ENCODE results near the gene LSM5. TPM values are rescaled to one million over a fixed set of nuclear protein-coding genes. Genes with fewer than 3 reads are reported as not detected.

Gene LSM5
- total RNA-seq, 1 experiment from 2014 or later, result 100.0 TPM

DNA sequence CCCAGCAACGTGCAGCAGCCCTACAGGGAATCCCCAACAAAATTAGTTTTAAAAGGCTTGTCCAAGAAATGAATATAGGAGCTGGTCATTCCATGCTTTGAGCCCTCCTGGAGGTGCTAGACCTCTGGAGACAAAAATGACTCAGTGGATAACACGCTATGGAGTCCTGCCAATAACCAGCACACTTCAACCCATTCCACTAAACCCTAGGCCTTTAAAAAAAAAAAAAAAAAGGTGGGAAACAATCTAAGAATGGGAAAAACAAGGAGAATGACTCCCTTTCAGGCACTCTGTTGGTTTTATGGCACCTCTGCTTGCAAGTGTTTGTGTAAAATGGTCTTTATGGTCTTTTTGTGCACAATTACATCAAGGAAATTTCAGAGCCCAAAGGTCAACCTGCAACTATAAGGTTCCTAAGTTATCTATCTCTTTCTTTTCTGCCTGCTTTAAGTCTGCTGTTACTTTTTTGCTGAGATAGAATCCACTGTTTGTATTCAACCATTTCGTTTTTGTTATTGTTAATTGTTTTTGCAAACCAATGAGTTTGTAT, 26.4 kb upstream of the LSM5 start:
- no peak overlapping the region for H3K4me3 ChIP-seq (ENCODE audit: low read depth, low read length)
- ChIA-PET POLR2A (no interaction called here), CTCF (no interaction called here)
- H3K36me3 ChIP-seq (ENCODE audit: control insufficient read depth, insufficient read depth, low read length), result no peaks in the 10 kb centered on the region
- no peaks in the 10 kb centered on the region; the same call in 1 of the 2 replicates for H3K4me1 ChIP-seq
- TF ChIP-seq, protein P1, sequence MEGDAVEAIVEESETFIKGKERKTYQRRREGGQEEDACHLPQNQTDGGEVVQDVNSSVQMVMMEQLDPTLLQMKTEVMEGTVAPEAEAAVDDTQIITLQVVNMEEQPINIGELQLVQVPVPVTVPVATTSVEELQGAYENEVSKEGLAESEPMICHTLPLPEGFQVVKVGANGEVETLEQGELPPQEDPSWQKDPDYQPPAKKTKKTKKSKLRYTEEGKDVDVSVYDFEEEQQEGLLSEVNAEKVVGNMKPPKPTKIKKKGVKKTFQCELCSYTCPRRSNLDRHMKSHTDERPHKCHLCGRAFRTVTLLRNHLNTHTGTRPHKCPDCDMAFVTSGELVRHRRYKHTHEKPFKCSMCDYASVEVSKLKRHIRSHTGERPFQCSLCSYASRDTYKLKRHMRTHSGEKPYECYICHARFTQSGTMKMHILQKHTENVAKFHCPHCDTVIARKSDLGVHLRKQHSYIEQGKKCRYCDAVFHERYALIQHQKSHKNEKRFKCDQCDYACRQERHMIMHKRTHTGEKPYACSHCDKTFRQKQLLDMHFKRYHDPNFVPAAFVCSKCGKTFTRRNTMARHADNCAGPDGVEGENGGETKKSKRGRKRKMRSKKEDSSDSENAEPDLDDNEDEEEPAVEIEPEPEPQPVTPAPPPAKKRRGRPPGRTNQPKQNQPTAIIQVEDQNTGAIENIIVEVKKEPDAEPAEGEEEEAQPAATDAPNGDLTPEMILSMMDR (IDR thresholded peaks at IDR 0.05; ENCODE audit: insufficient read depth in 1 of 2, low read depth in 1 of 2, low read length in 1 of 2, severe bottlenecking in 1 of 2, unreplicated experiment in 1 of 2), result no peak
- no TSS peak for BruUV-seq (replicated peaks)
- H3K27ac Mint-ChIP-seq (ENCODE audit: unreplicated experiment), result no peak overlapping the region
- H3K9me3 ChIP-seq, result peaks cover 25% of the 10 kb centered on the region
- H3K27me3 Mint-ChIP-seq (ENCODE audit: insufficient read depth, unreplicated experiment), result no peaks in the 10 kb centered on the region
- H3K27me3 ChIP-seq (replicated peaks; ENCODE audit: control insufficient read depth, insufficient read depth, low read length), result no peaks in the 10 kb centered on the region
- peaks cover 74% of the 10 kb centered on the region for H3K9me3 Mint-ChIP-seq (ENCODE audit: unreplicated experiment)
- intact Hi-C loops (cut with micrococcal nuclease; ENCODE audit: unreplicated experiment), result no loop called here
- no peaks in the 10 kb centered on the region for H3K4me1 Mint-ChIP-seq (ENCODE audit: low read depth, unreplicated experiment)
- DNase-seq, result no peak
- H3K36me3 Mint-ChIP-seq (ENCODE audit: insufficient read depth, unreplicated experiment), result peaks cover 61% of the 10 kb centered on the region
- no peak overlapping the region for H3K4me3 Mint-ChIP-seq (ENCODE audit: unreplicated experiment)

DNA sequence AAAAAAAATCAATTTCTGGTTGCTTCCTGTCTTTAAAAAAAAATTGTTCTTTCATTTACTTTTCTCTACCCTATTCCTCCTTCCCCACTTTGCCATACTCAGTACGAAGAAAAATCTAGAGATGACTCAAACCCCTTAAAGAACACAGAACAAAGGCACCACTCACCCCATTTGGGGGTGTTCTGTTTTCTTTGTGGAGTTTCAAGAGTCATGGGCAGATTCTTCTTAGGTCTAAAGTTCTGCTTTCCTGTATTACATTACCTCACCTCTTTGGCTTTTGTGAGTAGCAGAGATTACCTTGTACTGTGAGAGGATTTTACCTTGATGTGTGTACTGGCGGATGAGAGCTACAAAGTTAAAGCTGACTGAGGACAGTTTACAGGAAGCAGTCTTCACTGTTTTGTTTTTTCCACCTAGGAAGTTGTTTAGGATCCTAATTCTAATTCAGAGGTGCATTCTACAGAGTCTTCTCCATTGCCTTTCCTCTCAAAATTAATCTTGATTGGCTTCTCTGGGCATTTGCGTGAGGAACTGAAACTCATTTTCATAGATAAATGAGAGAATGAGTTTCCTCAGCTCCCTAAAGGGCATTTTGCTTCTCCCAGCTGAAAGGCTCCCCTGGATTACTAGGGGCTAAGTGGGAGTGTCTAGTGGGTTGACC, 25.8 kb upstream of the LSM5 start:
- H3K4me3 Mint-ChIP-seq (ENCODE audit: unreplicated experiment), result no peak overlapping the region
- H3K4me1 ChIP-seq, result no peaks in the 10 kb centered on the region; the same call in 1 of the 2 replicates
- no peaks in the 10 kb centered on the region for H3K4me1 Mint-ChIP-seq (ENCODE audit: low read depth, unreplicated experiment)
- BruUV-seq (replicated peaks), result no TSS peak
- H3K36me3 ChIP-seq (ENCODE audit: control insufficient read depth, insufficient read depth, low read length), result no peaks in the 10 kb centered on the region
- H3K4me3 ChIP-seq (ENCODE audit: low read depth, low read length), result no peak overlapping the region
- H3K36me3 Mint-ChIP-seq (ENCODE audit: insufficient read depth, unreplicated experiment), result peaks cover 63% of the 10 kb centered on the region
- ChIA-PET POLR2A (no interaction called here), CTCF (no interaction called here)
- peaks cover 22% of the 10 kb centered on the region for H3K9me3 ChIP-seq
- peaks cover 68% of the 10 kb centered on the region for H3K9me3 Mint-ChIP-seq (ENCODE audit: unreplicated experiment)
- no peaks in the 10 kb centered on the region for H3K27me3 ChIP-seq (replicated peaks; ENCODE audit: control insufficient read depth, insufficient read depth, low read length)
- no peak overlapping the region for H3K27ac Mint-ChIP-seq (ENCODE audit: unreplicated experiment)
- no peak for DNase-seq
- no peaks in the 10 kb centered on the region for H3K27me3 Mint-ChIP-seq (ENCODE audit: insufficient read depth, unreplicated experiment)
- intact Hi-C loops (cut with micrococcal nuclease; ENCODE audit: unreplicated experiment), result no loop called here
- TF ChIP-seq, protein P1 (IDR thresholded peaks at IDR 0.05; ENCODE audit: insufficient read depth in 1 of 2, low read depth in 1 of 2, low read length in 1 of 2, severe bottlenecking in 1 of 2, unreplicated experiment in 1 of 2), result no peak

DNA sequence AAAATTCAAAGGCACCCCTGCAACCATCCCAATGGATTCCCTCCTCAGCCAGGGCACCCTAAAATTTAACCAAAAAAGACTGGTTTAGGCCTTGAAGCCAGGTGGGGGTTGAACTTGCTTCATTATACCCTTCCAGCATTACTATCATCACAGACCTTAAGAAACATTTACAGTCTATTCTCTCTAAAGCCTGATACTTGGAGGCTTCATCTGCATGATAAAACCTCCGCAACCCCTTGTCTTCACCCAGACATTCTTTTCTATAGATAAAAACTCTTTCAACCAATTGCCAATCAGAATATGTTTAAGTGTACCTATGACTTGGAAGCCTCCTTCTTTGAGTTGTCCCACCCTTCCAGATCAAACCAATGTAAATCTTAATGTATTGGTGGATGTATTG, 23.0 kb upstream of the LSM5 start:
- peaks cover 5% of the 10 kb centered on the region for H3K9me3 ChIP-seq
- DNase-seq, result no peak
- H3K4me3 Mint-ChIP-seq (ENCODE audit: unreplicated experiment), result no peak overlapping the region
- intact Hi-C loops (cut with micrococcal nuclease; ENCODE audit: unreplicated experiment), result no loop called here
- ChIA-PET CTCF (no interaction called here), POLR2A (no interaction called here)
- peaks cover 50% of the 10 kb centered on the region for H3K36me3 Mint-ChIP-seq (ENCODE audit: insufficient read depth, unreplicated experiment)
- no TSS peak for BruUV-seq (replicated peaks)
- no peaks in the 10 kb centered on the region; the same call in 1 of the 2 replicates for H3K4me1 ChIP-seq
- H3K4me1 Mint-ChIP-seq (ENCODE audit: low read depth, unreplicated experiment), result no peaks in the 10 kb centered on the region
- H3K27me3 Mint-ChIP-seq (ENCODE audit: insufficient read depth, unreplicated experiment), result no peaks in the 10 kb centered on the region
- peaks cover 50% of the 10 kb centered on the region for H3K9me3 Mint-ChIP-seq (ENCODE audit: unreplicated experiment)
- TF ChIP-seq, protein P1 (IDR thresholded peaks at IDR 0.05; ENCODE audit: insufficient read depth in 1 of 2, low read depth in 1 of 2, low read length in 1 of 2, severe bottlenecking in 1 of 2, unreplicated experiment in 1 of 2), result no peak
- H3K27me3 ChIP-seq (replicated peaks; ENCODE audit: control insufficient read depth, insufficient read depth, low read length), result no peaks in the 10 kb centered on the region
- H3K36me3 ChIP-seq (ENCODE audit: control insufficient read depth, insufficient read depth, low read length), result no peaks in the 10 kb centered on the region
- H3K27ac Mint-ChIP-seq (ENCODE audit: unreplicated experiment), result no peak overlapping the region
- no peak overlapping the region for H3K4me3 ChIP-seq (ENCODE audit: low read depth, low read length)
